ENCODE data around the gene BHLHE40. TPM values are rescaled to one million over a fixed set of nuclear protein-coding genes. Genes with fewer than 3 reads are reported as not detected.

The BHLHE40 gene
- total and polyA plus RNA-seq, 2 of the 8 experiments (the other 6 are each of a cell fraction or from before 2014, with no cell fraction given), result 1.5 to 2.2 TPM

GRCh38 chr3:4978204-4978965, 852 bp upstream of the BHLHE40 start:
- Histone ChIP-seq H3K56ac (replicated peaks; ENCODE audit: insufficient read length, low read depth, low read length) (no peak overlapping the region), H2BK12ac (ENCODE audit: low read depth, low read length) (no peak overlapping the region; the same call in 1 of the 2 replicates), H3K79me2 (ENCODE audit: control insufficient read depth in 1 of 2, insufficient read depth in 2 of 2, low read length in 2 of 2) (no peaks in the 10 kb centered on the region), H3K18ac (ENCODE audit: extremely low read depth, low read length) (peak overlapping the region; percentile 85; the same call in 1 of the 2 replicates), H2AK5ac (ENCODE audit: low read depth, low read length) (no peak overlapping the region), H2AFZ (ENCODE audit: low read length) (peak overlapping the region; percentile 41; the same call in 1 of the 2 replicates), H3K23me2 (ENCODE audit: low read depth, low read length) (peaks cover 22% of the 10 kb centered on the region), H3K9ac (replicated peaks in 1 of 4; ENCODE audit: extremely low read depth in 1 of 4, low read depth in 3 of 4, low read length in 3 of 4) (peak overlapping the region in 3 of 4 experiments; percentile 13 to 24 (median 22); a peak in 3 of 7 replicates), H3K27me3 (replicated peaks in 1 of 4; ENCODE audit: control insufficient read depth in 3 of 4, extremely low read depth in 1 of 4, insufficient read depth in 3 of 4, low read length in 3 of 4) (peaks cover 4 to 36% (median 22%) of the 10 kb centered on the region in 4 experiments), H2BK20ac (ENCODE audit: low read length) (no peak overlapping the region; the same call in 1 of the 2 replicates), H3K9me3 (ENCODE audit: insufficient read depth in 2 of 2, low read depth in 1 of 2, low read length in 1 of 2) (no peaks in the 10 kb centered on the region), H3K4ac (replicated peaks; ENCODE audit: insufficient read length, low read depth, low read length) (no peak overlapping the region), H4K20me1 (replicated peaks in 1 of 2; ENCODE audit: control insufficient read depth in 1 of 2, insufficient read depth in 2 of 2, low read length in 2 of 2) (no peaks in the 10 kb centered on the region), H4K8ac (ENCODE audit: extremely low read depth, insufficient read depth, low read length) (peak overlapping the region; percentile 62), H3K27ac (ENCODE audit: low read depth, low read length) (no peak overlapping the region), H3K36me3 (ENCODE audit: control insufficient read depth in 2 of 4, insufficient read depth in 4 of 4, low read length in 3 of 4) (no peaks in the 10 kb centered on the region), H2BK5ac (ENCODE audit: low read depth, low read length) (peak overlapping the region; percentile 16; the same call in 1 of the 2 replicates), H2BK15ac (ENCODE audit: low read length) (no peak overlapping the region), H3K14ac (ENCODE audit: insufficient read length) (no peak overlapping the region), H4K91ac (replicated peaks; ENCODE audit: insufficient read length, low read length) (no peak overlapping the region), H3K79me1 (ENCODE audit: low read depth, low read length) (no peaks in the 10 kb centered on the region), H3K23ac (ENCODE audit: insufficient read length) (no peak overlapping the region), H3K4me1 (replicated peaks in 1 of 4; ENCODE audit: control insufficient read depth in 3 of 4, insufficient read depth in 4 of 4, low read length in 3 of 4) (peaks cover 2 to 8% (median 4%) of the 10 kb centered on the region in 4 experiments; a peak in 5 of 7 replicates), H3K4me2 (ENCODE audit: insufficient read depth in 1 of 2, low read depth in 2 of 2, low read length in 2 of 2) (peak overlapping the region; percentile 84 to 100), H4K5ac (ENCODE audit: insufficient read length, low read depth, low read length) (no peak overlapping the region), H3K4me3 (ENCODE audit: extremely low read depth in 1 of 4, insufficient read depth in 2 of 4, low read depth in 3 of 4, low read length in 4 of 4) (peak overlapping the region; percentile 51 to 71 (median 58)), H2BK120ac (replicated peaks; ENCODE audit: low read depth, low read length) (no peak overlapping the region)
- DNase-seq (ENCODE audit: low read depth in 1 of 2, low spot score in 2 of 2) (peak; percentile 70 to 85), FAIRE-seq (no peak)
- WGBS, 2 experiments (ENCODE audit: extremely low coverage in 1 of 2, insufficient coverage in 1 of 2, insufficient read length in 1 of 2, insufficient replicate concordance in 2 of 2, low coverage in 1 of 2, low lambda C conversion rate in 2 of 2, missing lambda C conversion rate in 1 of 2), result 1% methylated on average over 39 of the region's 76 CpGs; no CpG with 5 or more reads in 1 of the 2 experiments
- CTCF ChIA-PET (ENCODE audit: partially characterized antibody), result interaction anchor here (0.6 to 6.4 kb wide), 10 partner anchors 9 to 322 kb away, joined by 3 to 59 read pairs (median 6); no protein-coding TSS in a partner anchor
- POLR2A ChIA-PET (ENCODE audit: partially characterized antibody), result interaction anchor here (0.6 to 2.0 kb wide), 7 partner anchors 9 to 1001 kb away, joined by 3 to 5 read pairs (median 3); no protein-coding TSS in a partner anchor
